Epithelial cell of esophagus (primary cell): ENCODE data around the gene SEMA6B.

Experiments
- DNase-seq: peaks from one replicate; pipeline ENCODE4 v3.0.0; 2010; ENCODE audit warnings: low read depth
- H3K4me3 ChIP-seq: 2 replicates; pipeline ENCODE4 v1.5.1; 2011; ENCODE audit warnings: mild to moderate bottlenecking, low read length, control low read depth
- TF ChIP-seq, protein P1 (sequence below): IDR thresholded peaks from 2 replicates; pipeline ENCODE4 v1.5.1; 2011; ENCODE audit warnings: low read depth, mild to moderate bottlenecking, low read length, control low read depth, inconsistent platforms; ENCODE audit not compliant: insufficient read depth; ENCODE audit errors: missing control alignments

The SEMA6B gene

DNA sequence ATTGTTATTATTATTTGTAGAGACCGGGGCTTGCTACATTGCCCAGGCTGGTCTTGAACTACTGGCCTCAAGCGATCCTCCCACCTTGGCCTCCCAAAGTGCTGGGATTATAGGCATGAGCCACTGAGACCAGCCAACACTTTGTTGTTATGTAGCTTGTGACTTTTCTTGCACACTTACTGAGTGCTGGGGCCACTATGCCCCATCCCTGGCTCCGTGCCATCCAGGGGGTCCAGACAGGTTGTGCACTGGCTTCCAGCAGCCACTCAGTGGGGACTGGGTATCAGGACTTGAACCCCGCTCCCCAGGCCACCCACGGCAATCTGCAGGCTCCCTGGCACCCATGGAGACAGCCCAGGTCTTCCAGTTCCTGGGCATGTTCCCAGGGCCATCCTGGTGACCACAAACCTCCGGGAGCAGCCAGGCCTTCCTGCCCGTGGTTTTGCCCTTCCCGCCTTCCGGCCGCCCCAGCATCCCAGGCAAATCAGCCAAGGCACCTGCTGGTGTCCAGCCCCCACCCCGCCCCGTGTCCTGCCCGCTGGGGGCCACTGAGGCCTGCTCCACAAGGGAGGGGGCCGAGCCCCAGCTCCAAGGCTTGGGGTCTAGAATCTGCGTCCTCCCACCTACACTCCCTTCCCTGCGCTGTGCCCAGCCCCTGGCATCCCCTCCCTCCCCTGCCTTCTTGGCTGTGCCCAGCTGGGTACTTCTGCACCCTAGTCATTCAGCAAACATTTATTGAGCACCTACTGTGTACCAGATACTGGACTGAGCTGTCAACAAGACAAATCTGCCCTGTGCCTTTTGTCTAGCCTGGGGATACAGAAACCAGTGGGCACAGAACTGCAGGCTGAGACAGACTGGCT lies 23.7 kb upstream of the SEMA6B start:
- H3K4me3 ChIP-seq = no peak overlapping the region
- no peak for DNase-seq
- TF ChIP-seq, protein P1, sequence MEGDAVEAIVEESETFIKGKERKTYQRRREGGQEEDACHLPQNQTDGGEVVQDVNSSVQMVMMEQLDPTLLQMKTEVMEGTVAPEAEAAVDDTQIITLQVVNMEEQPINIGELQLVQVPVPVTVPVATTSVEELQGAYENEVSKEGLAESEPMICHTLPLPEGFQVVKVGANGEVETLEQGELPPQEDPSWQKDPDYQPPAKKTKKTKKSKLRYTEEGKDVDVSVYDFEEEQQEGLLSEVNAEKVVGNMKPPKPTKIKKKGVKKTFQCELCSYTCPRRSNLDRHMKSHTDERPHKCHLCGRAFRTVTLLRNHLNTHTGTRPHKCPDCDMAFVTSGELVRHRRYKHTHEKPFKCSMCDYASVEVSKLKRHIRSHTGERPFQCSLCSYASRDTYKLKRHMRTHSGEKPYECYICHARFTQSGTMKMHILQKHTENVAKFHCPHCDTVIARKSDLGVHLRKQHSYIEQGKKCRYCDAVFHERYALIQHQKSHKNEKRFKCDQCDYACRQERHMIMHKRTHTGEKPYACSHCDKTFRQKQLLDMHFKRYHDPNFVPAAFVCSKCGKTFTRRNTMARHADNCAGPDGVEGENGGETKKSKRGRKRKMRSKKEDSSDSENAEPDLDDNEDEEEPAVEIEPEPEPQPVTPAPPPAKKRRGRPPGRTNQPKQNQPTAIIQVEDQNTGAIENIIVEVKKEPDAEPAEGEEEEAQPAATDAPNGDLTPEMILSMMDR = no peak

DNA sequence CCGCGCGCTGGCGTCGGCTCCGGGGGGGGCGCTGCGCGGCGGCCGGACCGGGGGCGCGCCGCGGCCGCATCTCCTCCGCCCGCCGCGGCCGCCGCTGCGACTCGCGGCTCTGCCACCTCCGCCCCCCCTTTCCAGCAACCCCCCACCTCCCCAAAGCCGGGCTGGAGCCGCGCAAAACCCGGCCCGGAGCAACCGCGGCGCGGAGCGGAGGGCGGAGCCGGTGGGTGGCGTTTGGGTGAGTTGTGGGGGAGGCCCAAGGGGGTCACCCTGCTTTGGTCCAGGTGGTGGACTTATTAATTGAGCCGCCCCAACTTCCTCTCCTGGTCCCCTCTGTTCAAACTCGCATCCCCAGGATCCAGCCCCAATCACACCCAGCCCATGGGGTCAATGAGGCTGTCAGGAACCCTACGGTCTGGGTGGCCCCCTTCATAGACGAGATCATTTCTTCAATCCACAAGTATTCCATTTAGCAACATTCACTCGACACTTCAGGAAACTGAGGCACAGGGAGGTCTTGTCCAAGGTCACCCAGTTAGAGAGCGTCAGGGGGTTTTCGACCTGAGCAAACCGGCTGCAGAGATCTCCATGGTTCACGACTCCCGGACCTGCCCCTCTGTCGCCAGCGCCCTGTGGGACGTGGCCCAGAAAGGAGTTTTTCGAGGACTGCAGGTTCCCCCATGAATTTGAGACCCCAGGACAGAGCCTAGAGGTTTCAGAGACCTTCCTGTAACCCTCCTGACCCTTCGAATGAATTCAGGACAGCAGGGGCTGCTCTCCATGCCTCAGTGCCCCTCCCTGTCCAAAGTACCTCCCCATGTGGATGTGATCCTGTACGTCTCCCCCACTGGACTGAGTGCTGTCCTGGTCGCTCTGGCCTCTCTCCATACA lies 22.4 kb upstream of the SEMA6B start:
- TF ChIP-seq, protein P1 = no peak
- peak; percentile 41 for DNase-seq
- H3K4me3 ChIP-seq = no peak overlapping the region

DNA sequence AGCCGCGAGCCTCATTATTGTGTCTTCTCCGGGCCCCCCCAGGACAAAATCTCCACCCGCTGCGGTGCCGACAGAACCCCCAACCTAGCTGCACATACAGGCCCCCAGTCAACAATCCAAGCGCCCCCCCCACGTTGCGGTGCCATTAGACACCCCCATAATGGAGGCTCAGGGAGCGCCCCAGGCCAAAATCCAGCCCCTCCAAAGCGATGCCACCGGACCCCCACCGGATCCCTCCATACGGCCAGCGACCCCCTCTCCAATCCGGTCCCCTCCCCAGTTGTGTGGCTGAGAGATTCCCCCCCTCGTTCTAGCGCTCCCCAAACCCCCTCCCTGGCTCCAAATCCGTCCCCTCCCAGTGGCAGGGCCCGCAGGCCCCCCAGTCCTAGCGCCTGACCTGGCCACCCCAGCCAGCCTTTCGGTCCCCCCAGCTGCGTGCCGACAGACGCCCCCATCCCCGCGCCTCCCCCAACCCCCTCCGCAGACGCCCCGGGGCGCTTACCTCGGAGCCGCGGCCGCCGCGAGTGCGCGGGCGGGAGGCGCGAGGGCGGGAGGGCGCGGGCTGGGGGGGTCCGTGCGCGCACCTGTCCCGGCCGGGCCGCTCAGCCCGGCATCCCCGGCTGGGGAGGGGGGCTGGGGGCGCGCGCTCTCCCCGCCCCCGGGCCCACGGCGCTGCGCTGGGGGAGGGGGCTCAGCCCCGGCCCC lies 21.6 kb upstream of the SEMA6B start:
- TF ChIP-seq, protein P1 = no peak
- no peak overlapping the region for H3K4me3 ChIP-seq
- DNase-seq = no peak

DNA sequence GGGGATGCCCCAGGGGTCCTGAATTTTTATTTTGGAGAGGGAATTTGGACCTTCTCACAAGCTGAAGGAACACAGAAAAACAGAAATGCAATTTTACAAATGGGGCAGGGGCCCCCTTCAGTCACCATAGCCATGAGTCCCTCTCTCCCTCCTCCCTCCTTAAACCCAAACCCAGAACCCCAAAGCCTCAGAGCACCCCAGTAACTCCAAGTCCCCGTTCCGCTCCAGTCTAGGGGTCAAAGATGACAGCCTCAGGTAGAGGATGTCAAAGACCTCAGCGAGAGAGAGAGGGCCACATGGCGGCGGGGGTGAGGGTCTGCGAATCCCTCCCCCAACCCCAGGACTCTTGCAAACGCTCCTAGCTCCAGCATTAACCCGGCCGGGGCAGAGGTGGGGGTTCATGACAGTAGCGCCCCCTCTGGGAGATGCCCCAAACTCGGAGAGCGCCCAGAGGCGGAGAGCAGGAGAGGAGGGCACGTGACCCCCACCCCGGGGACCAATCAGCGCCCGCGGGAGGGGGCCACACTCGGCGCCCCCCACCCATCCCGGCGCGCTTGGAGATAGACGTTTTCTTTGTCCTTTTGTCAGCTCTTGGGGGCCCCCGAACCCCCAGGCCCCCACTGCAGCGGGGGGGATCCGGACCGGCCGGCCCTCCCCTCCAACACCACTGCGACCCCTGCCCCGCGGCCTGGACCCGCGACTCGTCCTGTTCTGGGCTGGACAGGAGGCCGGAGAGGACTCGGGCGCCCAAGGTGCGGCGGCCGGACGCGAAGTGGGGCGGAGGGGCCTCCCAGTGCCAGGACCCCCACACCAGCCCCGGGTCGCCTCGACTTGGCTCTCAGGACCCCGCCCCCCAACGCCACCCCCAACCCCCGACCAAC lies 20.8 kb upstream of the SEMA6B start:
- TF ChIP-seq, protein P1 = no peak
- no peak for DNase-seq
- no peak overlapping the region for H3K4me3 ChIP-seq

DNA sequence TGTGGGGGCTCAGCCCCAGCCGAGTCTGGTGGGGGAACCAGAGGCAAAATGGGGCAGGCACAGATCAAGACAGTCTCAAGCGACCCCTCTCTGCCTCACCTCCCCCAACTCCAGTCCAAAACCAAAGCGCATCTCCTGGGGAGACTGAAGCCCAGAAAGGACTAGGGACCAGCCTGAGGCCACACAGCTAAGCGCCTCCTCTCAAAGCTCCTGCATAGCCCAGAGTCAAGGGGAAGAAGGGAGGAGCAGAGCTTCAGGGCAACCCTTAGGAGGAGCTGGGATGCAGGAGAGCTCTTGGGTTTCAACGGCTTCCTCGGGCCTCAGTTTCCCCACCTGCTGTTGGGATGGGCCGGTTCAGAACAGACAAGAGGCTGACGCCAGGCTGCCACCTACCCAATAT lies 19.9 kb upstream of the SEMA6B start:
- DNase-seq = no peak
- no peak overlapping the region for H3K4me3 ChIP-seq
- TF ChIP-seq, protein P1 = no peak

DNA sequence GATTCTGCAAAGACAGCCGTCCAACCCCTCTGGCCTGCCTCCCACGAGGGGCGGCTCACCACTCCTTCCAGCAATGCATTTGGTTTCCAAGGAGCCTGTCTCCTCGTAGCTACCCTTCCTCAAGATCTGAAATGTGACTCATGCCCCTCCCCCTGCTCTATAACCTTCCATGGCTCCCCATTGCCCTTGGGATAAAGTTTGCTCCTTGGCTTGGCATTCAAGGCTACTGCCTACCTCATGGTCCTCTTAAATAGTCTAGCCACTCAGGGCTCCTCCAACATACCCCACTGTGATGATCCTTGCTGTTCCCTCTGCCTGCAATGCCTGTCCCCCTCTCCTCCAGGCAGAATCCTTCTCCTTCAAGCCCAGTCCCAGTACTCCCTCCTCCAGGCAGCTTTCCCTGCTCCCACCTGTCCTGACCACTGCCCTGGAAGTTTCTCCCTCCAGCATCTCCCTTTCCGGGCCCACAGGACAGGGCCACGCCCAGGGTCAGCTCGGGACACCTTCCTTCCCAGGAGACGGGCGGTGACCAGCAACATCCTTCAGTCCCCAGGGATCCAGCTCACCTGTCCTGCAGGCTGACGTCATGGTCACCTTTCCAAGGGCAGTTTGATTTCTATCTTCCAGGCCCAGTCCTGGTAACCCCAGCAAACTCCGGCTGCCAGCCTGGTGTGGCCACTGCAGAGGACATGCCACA lies 19.2 kb upstream of the SEMA6B start:
- TF ChIP-seq, protein P1 = no peak
- DNase-seq = no peak
- H3K4me3 ChIP-seq = no peak overlapping the region
